CD4-positive, alpha-beta memory T cell (primary cell): ENCODE data around the gene MUC5B. TPM values are rescaled to one million over a fixed set of nuclear protein-coding genes. Genes with fewer than 3 reads are reported as not detected.
"Not testable (repeated sequence)": the region's sequence is repeated elsewhere in the genome, so short reads cannot be mapped to it uniquely, and the experiment has no call there.

Source experiments
- CTCF ChIA-PET: fragments of 350-600 bp; sonication (Branson Sonifier 250); formaldehyde crosslinking; loops from one replicate; lab custom pipeline; 2021; ENCODE audit warnings: inconsistent platforms; ENCODE audit not compliant: partially characterized antibody; lab: Charles Lee
- POLR2A ChIA-PET: fragments of 350-600 bp; sonication (Branson Sonifier 250); formaldehyde crosslinking; loops from one replicate; lab custom pipeline; 2021; ENCODE audit not compliant: partially characterized antibody; lab: Charles Lee
- DNase-seq, 5 donors: peaks; one replicate each; pipeline versions ENCODE4 v3.0.0 to v3.0.0-alpha.2; 2020 to 2022; ENCODE audit warnings: mixed read lengths in 1 of 5
- H3K27ac ChIP-seq: one replicate; pipeline ENCODE4 v1.7.0; 2013; ENCODE audit warnings: low read depth, low read length
- H3K27me3 ChIP-seq: 2 replicates; pipeline ENCODE4 v1.7.0; 2013; ENCODE audit warnings: mild to moderate bottlenecking, low read length, moderate library complexity; ENCODE audit not compliant: insufficient read depth
- H3K36me3 ChIP-seq: 2 replicates; pipeline ENCODE4 v1.7.0; 2013; ENCODE audit warnings: mild to moderate bottlenecking, low read length, moderate library complexity; ENCODE audit not compliant: insufficient read depth
- H3K4me1 ChIP-seq: 2 replicates; pipeline ENCODE4 v1.7.0; 2013; ENCODE audit warnings: mild to moderate bottlenecking, low read length, moderate library complexity; ENCODE audit not compliant: insufficient read depth
- H3K4me3 ChIP-seq, 2 donors: one replicate each; pipeline ENCODE4 v1.7.0; 2013; ENCODE audit warnings: low read length in 2 of 2, mild to moderate bottlenecking in 1 of 2
- H3K9me3 ChIP-seq, 2 donors: one replicate each; pipeline ENCODE4 v1.7.0; 2013; ENCODE audit warnings: low read length in 2 of 2, control low read depth in 1 of 2; ENCODE audit not compliant: control insufficient read depth in 1 of 2
- H3K27ac Mint-ChIP-seq, 7 donors: one replicate each; pipeline ENCODE4 v1.8.0; 2020 to 2021; ENCODE audit warnings: mixed read lengths in 7 of 7, mild to moderate bottlenecking in 6 of 7, inconsistent platforms in 3 of 7, moderate library complexity in 3 of 7
- H3K27me3 Mint-ChIP-seq, 2 donors: one replicate each; pipeline ENCODE4 v1.8.0; 2020 to 2021; ENCODE audit warnings: mixed read lengths in 2 of 2
- H3K36me3 Mint-ChIP-seq, 2 donors: one replicate each; pipeline ENCODE4 v1.8.0; 2020 to 2021; ENCODE audit warnings: mixed read lengths in 2 of 2, inconsistent platforms in 1 of 2, mild to moderate bottlenecking in 1 of 2
- H3K4me1 Mint-ChIP-seq, 4 donors: one replicate each; pipeline ENCODE4 v1.8.0; 2020 to 2021; ENCODE audit warnings: mixed read lengths in 4 of 4, mild to moderate bottlenecking in 1 of 4
- H3K4me3 Mint-ChIP-seq, 8 donors: one replicate each; pipeline ENCODE4 v1.8.0; 2020 to 2021; ENCODE audit warnings: mixed read lengths in 8 of 8, mild to moderate bottlenecking in 7 of 8, moderate library complexity in 6 of 8, inconsistent platforms in 3 of 8
- H3K9me3 Mint-ChIP-seq, 8 donors: one replicate each; pipeline ENCODE4 v1.8.0; 2020 to 2021; ENCODE audit warnings: mixed read lengths in 8 of 8, mild to moderate bottlenecking in 5 of 8, inconsistent platforms in 3 of 8, moderate library complexity in 1 of 8
- intact Hi-C: fragments of 100-400 bp; cut with micrococcal nuclease; formaldehyde crosslinking; loops from one replicate; pipeline ENCODE4 v1.15.1; 2023
- polyA plus RNA-seq, 2 donors: library from polyadenylated mRNA; unstranded; fragments of 300-500 nt; fragmentation: Illumina TruSeq; gene quantifications; one replicate each; pipeline ENCODE4 v1.2.3, GENCODE V29; 2021
- total RNA-seq, 2 experiments: library from RNA; stranded (reverse); gene quantifications; one replicate each; pipeline ENCODE4 v1.2.3, GENCODE V29; 2021

The MUC5B gene
- total and polyA plus RNA-seq, 4 experiments from 2014 or later, result not detected

DNA sequence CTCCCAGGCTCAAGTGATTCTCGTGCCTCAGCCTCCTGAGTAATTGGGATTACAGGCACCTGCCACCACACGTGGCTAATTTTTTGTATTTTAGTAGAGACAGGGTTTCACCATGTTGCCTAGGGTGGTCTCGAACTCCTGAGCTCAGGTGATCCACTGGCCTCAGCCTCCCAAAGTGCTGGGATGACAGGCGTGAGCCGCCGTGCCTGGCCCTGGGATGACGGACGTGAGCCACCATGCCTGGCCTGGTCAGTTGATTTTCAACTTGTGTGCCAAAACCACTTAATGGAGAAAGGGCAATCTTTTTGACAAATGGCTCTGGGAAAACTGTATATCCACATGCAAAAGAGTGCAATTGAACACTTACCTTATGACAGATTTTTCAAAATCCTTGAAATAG lies 7.0 kb upstream of the MUC5B start:
- H3K36me3 Mint-ChIP-seq, H3K36me3 ChIP-seq, H3K4me3 Mint-ChIP-seq, H3K27ac Mint-ChIP-seq, POLR2A ChIA-PET, H3K27ac ChIP-seq, intact Hi-C loops, DNase-seq, H3K4me1 ChIP-seq, H3K4me3 ChIP-seq, H3K27me3 ChIP-seq, H3K9me3 ChIP-seq, H3K4me1 Mint-ChIP-seq, CTCF ChIA-PET: not testable (repeated sequence)
- Mint-ChIP-seq H3K9me3 (peaks cover 0 to 40% (median 29%) of the 10 kb centered on the region in 8 donors), H3K27me3 (peaks cover 8 to 12% of the 10 kb centered on the region in 2 donors)

DNA sequence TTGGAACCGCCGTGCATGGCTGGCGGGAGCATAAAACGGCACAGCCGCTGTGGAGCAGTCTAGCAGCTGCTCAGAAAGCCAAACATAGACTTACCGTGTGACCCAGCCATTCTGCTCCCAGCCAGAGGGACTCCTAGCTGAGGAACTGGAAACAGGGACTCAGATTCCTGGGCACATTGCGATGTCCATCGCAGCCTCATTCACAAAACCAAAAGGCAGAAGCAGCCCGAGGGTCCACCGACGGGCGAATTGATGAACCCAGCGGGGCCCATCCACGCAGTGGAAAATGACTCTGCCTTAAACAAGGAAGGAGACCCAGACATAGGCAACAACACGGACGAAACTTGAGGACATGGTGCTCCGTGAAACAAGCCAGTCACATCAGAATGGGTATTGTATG lies 5.7 kb upstream of the MUC5B start:
- ChIA-PET POLR2A (no interaction called here), CTCF (no interaction called here)
- no peaks in the 10 kb centered on the region for H3K36me3 Mint-ChIP-seq
- peaks cover 5 to 12% of the 10 kb centered on the region in 2 donors for H3K27me3 Mint-ChIP-seq
- H3K27ac ChIP-seq, result no peak overlapping the region
- H3K9me3 ChIP-seq, result no peaks in the 10 kb centered on the region
- H3K4me3 ChIP-seq, result no peak overlapping the region
- peaks cover 0 to 27% (median 16%) of the 10 kb centered on the region in 8 donors for H3K9me3 Mint-ChIP-seq
- H3K36me3 ChIP-seq, result no peaks in the 10 kb centered on the region
- no peaks in the 10 kb centered on the region for H3K27me3 ChIP-seq
- H3K4me1 ChIP-seq, result no peaks in the 10 kb centered on the region
- intact Hi-C loops, result no loop called here
- H3K4me3 Mint-ChIP-seq, result no peak overlapping the region
- no peak overlapping the region for H3K27ac Mint-ChIP-seq
- DNase-seq, result peak in 1 of 5 donors; percentile 28
- H3K4me1 Mint-ChIP-seq, result peaks cover 0 to 3% (median 0%) of the 10 kb centered on the region in 4 donors

DNA sequence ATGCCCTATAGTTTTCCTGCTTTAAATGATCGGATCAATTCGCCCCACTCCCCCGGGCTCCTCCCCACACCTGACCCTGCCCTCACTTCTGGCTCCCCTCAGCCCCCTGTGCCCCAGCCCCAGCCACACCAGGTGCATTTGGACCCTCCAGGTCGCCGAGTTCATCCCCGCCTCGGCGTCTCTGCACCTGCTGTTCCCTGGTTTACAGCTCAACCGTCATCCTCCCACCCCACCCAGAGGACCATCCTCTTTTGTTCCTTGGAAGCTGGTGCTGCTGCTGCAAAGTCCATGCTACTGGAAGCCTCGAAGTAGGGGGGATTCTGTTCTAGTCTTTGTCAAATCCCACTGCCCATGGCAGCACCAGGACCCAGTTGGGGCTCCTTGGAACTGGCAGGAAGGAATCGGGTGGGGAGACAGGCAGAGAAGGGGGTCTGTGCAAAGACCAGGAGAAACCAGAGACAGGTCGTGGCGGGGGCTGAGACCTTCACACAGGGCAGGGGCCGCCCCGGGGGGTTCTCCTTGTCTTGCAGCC lies 4.5 kb upstream of the MUC5B start:
- Mint-ChIP-seq H3K4me1 (peaks cover 0 to 3% (median 0%) of the 10 kb centered on the region in 4 donors), H3K9me3 (peaks cover 0 to 15% (median 7%) of the 10 kb centered on the region in 8 donors), H3K27ac (no peak overlapping the region), H3K4me3 (no peak overlapping the region), H3K27me3 (peaks cover 5 to 10% of the 10 kb centered on the region in 2 donors), H3K36me3 (no peaks in the 10 kb centered on the region)
- H3K4me1 ChIP-seq, result no peaks in the 10 kb centered on the region
- no peaks in the 10 kb centered on the region for H3K9me3 ChIP-seq
- no peak overlapping the region for H3K4me3 ChIP-seq
- no peaks in the 10 kb centered on the region for H3K36me3 ChIP-seq
- POLR2A ChIA-PET, result no interaction called here
- intact Hi-C loops, result no loop called here
- no peaks in the 10 kb centered on the region for H3K27me3 ChIP-seq
- H3K27ac ChIP-seq, result no peak overlapping the region
- DNase-seq, result peak in 1 of 5 donors; percentile 8
- CTCF ChIA-PET, result no interaction called here

DNA sequence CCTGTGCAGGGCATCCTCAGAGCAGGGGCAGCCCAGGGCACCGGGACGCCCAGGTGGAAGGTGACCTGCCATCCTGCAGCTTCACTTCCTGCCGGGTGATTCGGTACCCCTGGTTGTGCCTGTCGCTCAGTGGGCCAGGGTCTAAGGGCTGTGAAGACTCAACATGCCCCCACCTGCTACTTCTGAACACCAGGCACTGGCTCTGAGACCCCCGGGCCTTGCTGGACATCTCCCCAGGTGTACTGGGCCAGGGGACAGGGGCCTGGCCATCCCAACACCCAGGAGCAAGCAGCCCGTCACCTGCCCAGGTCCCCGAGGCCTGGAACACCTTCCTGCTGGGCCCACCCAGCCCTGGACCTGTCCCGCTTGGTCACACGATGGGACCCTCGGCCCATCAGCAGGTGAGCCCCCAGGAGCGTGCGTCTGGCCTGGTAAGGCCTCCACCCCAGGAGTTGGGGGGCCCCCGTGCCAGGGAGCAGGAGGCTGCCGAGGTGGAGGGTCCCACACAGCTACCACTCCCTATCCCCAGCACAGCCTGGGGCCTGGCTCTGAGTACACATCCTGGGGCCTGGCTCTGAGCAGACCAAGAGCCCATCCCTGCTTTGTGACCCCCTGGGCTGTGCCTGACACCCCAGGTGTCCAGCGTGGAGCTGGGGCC lies 3.9 kb upstream of the MUC5B start:
- no peaks in the 10 kb centered on the region for H3K36me3 ChIP-seq
- DNase-seq, result peak in 1 of 5 donors; percentile 22
- Mint-ChIP-seq H3K27ac (no peak overlapping the region), H3K27me3 (peaks cover 5 to 10% of the 10 kb centered on the region in 2 donors), H3K4me3 (no peak overlapping the region), H3K9me3 (peaks cover 0 to 9% (median 4%) of the 10 kb centered on the region in 8 donors), H3K4me1 (peaks cover 0 to 3% (median 0%) of the 10 kb centered on the region in 4 donors), H3K36me3 (no peaks in the 10 kb centered on the region)
- H3K4me3 ChIP-seq, result no peak overlapping the region
- H3K4me1 ChIP-seq, result no peaks in the 10 kb centered on the region
- ChIA-PET POLR2A (interaction anchor here (0.6 kb wide), 1 partner anchor 59 kb away, joined by 3 read pairs; no protein-coding TSS in a partner anchor), CTCF (no interaction called here)
- H3K27me3 ChIP-seq, result no peaks in the 10 kb centered on the region
- intact Hi-C loops, result no loop called here
- no peak overlapping the region for H3K27ac ChIP-seq
- H3K9me3 ChIP-seq, result no peaks in the 10 kb centered on the region

DNA sequence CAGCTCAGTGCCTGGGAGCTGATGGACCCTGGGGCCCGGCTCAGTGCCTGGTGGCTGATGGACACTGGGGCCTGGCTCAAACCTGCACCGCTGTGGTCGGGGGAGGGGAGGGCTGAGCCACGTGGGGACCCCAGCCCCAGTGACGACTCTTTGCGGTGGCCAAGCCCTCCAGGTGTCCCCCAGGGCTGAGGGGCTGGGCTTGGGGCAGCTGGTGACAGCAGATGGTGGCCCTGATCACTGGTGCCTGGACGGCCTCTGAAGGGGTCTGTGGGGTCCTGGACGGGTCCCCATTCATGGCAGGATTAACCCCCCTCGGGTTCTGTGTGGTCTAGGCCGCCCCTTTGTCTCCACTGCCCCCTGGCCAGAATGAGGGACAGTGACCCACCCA lies 3.4 kb upstream of the MUC5B start:
- Mint-ChIP-seq H3K36me3 (no peaks in the 10 kb centered on the region), H3K4me3 (no peak overlapping the region), H3K27me3 (peaks cover 6 to 8% of the 10 kb centered on the region in 2 donors), H3K27ac (no peak overlapping the region), H3K4me1 (peaks cover 0 to 3% (median 0%) of the 10 kb centered on the region in 4 donors), H3K9me3 (peaks cover 0 to 4% (median 1%) of the 10 kb centered on the region in 8 donors)
- H3K27me3 ChIP-seq, result no peaks in the 10 kb centered on the region
- H3K4me3 ChIP-seq, result no peak overlapping the region
- H3K4me1 ChIP-seq, result no peaks in the 10 kb centered on the region
- H3K36me3 ChIP-seq, result no peaks in the 10 kb centered on the region
- no peak overlapping the region for H3K27ac ChIP-seq
- intact Hi-C loops, result no loop called here
- H3K9me3 ChIP-seq, result no peaks in the 10 kb centered on the region
- POLR2A ChIA-PET, result no interaction called here
- peak in 1 of 5 donors; percentile 11 for DNase-seq
- CTCF ChIA-PET, result no interaction called here

DNA sequence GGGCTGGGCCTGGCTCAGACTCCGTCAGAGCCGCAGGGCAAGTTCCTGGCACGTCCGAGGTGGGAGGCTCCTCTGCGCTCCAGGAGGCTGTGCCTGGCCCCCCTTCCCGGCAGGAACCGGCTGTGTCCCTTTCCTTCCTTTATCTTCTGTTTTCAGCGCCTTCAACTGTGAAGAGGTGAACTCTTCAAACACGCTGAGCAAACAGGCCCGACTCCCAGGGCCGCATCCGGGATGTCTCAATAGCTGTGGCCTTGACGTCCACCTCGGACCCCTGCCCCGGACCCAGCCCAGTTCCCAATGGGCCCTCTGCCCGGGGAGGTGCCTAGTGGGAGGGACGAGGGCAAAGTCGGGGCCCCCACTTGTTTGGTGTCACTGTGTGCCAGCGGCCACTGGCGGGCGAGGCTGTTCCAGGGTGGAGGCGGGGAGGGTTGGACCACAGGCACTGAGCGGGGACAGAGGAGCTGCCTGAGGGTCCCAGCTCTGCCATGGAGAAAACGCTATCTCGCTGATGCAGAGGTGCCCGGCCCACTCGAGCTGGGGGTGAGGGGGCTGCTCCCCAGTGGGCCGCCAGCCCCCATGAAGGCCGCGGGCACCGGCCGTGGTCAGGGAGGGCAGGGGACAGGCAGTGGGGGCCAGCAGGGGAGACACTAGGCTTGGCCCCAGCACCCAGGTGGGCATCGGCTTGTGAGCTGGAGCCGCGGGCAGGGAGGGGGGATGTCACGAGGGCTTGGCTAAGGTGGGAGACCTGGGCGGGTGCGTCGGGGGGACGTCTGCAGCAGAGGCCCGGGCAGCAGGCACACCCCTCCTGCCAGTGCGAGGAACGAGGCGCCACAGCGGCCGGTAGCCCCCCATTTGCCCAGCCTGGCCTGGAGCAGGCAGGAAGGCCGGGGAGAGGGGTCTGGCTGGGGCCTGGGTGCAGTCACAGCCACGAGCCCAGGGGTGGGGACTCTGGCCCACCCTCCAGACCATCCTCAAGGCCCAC lies 2.7 kb upstream of the MUC5B start:
- Histone ChIP-seq H3K27ac (no peak overlapping the region), H3K27me3 (no peaks in the 10 kb centered on the region), H3K4me3 (no peak overlapping the region), H3K36me3 (no peaks in the 10 kb centered on the region), H3K9me3 (no peaks in the 10 kb centered on the region), H3K4me1 (no peaks in the 10 kb centered on the region)
- Mint-ChIP-seq H3K36me3 (no peaks in the 10 kb centered on the region), H3K27me3 (peaks cover 6 to 7% of the 10 kb centered on the region in 2 donors), H3K4me1 (peaks cover 0 to 3% (median 0%) of the 10 kb centered on the region in 4 donors), H3K9me3 (no peaks in the 10 kb centered on the region), H3K27ac (no peak overlapping the region), H3K4me3 (no peak overlapping the region)
- DNase-seq, result peak in 1 of 5 donors; percentile 30
- POLR2A ChIA-PET, result no interaction called here
- CTCF ChIA-PET, result no interaction called here
- intact Hi-C loops, result no loop called here
